PC-9 (cell line): ENCODE measurements around the gene KRTAP12-2.

Source experiments
- EZH2 ChIP-seq: fragments of 200-600 bp; sonication (generic); IDR thresholded peaks from 2 replicates; pipeline ENCODE4 v1.8.0; 2017; ENCODE audit warnings: antibody characterized with exemption, low read depth
- TF ChIP-seq, protein P1 (sequence below): fragments of 200-600 bp; sonication (generic); conservative IDR thresholded peaks from 2 replicates; pipeline ENCODE4 v1.6.1; 2017; ENCODE audit warnings: mixed run types, antibody characterized with exemption, mild to moderate bottlenecking, moderate library complexity

GRCh38 chr21:44712203-44713028, 45.7 kb upstream of the KRTAP12-2 start:
- TF ChIP-seq, protein P1, sequence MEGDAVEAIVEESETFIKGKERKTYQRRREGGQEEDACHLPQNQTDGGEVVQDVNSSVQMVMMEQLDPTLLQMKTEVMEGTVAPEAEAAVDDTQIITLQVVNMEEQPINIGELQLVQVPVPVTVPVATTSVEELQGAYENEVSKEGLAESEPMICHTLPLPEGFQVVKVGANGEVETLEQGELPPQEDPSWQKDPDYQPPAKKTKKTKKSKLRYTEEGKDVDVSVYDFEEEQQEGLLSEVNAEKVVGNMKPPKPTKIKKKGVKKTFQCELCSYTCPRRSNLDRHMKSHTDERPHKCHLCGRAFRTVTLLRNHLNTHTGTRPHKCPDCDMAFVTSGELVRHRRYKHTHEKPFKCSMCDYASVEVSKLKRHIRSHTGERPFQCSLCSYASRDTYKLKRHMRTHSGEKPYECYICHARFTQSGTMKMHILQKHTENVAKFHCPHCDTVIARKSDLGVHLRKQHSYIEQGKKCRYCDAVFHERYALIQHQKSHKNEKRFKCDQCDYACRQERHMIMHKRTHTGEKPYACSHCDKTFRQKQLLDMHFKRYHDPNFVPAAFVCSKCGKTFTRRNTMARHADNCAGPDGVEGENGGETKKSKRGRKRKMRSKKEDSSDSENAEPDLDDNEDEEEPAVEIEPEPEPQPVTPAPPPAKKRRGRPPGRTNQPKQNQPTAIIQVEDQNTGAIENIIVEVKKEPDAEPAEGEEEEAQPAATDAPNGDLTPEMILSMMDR: no peak
- TF ChIP-seq EZH2: no peak
